ENCODE results near the gene ZIC3. TPM values are rescaled to one million over a fixed set of nuclear protein-coding genes. Genes with fewer than 3 reads are reported as not detected.

Gene ZIC3
- total RNA-seq, 2 donors from 2014 or later: not detected

DNA sequence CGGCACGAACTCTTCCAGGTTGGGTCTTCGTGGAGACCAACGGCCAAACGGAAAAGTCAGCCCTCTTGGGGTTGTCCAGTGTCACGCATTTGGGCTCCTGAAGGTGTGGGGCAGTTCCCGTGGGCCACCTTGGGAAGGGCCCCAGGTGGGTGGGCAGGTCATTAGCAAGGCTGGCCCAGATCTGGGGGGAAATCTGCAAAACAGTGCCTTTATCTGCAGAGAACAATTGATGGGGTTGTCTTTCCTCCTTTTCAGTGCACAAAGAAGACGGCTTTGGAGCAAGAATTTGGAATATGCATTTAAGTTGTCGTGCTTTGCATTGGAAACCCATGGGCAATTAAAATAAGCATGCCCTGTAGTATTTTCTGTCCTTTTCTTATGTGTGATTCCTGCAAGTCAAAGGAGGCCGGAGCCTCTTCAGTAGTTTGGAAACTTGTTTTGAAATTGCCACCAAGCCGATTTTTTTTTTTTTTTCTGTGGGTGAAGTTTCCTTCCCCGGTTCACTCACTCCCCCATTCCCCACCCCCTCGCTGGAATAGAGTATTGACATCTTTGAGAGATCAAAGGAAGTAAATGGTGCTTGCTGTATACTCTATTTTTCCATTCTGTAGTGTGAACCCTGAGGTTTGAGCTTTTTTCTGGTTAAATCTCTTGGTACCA is 9.8 kb downstream of the ZIC3 start:
- Histone ChIP-seq H3K36me3 (no peaks in the 10 kb centered on the region), H3K9me3 (no peaks in the 10 kb centered on the region), H3K27me3 (replicated peaks; ENCODE audit: insufficient read depth) (peaks cover 3% of the 10 kb centered on the region), H3K27ac (no peak overlapping the region), H3K4me1 (ENCODE audit: control insufficient read depth in 1 of 2, low read depth in 2 of 2) (no peaks in the 10 kb centered on the region), H3K4me3 (no peak overlapping the region)
- TF ChIP-seq, protein P1, sequence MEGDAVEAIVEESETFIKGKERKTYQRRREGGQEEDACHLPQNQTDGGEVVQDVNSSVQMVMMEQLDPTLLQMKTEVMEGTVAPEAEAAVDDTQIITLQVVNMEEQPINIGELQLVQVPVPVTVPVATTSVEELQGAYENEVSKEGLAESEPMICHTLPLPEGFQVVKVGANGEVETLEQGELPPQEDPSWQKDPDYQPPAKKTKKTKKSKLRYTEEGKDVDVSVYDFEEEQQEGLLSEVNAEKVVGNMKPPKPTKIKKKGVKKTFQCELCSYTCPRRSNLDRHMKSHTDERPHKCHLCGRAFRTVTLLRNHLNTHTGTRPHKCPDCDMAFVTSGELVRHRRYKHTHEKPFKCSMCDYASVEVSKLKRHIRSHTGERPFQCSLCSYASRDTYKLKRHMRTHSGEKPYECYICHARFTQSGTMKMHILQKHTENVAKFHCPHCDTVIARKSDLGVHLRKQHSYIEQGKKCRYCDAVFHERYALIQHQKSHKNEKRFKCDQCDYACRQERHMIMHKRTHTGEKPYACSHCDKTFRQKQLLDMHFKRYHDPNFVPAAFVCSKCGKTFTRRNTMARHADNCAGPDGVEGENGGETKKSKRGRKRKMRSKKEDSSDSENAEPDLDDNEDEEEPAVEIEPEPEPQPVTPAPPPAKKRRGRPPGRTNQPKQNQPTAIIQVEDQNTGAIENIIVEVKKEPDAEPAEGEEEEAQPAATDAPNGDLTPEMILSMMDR (IDR thresholded peaks at IDR 0.05): no peak
- DNase-seq (ENCODE audit: low spot score) (no peak), ATAC-seq (ENCODE audit: insufficient number of reproducible peaks, low FRiP score, low read depth) (no peak)

DNA sequence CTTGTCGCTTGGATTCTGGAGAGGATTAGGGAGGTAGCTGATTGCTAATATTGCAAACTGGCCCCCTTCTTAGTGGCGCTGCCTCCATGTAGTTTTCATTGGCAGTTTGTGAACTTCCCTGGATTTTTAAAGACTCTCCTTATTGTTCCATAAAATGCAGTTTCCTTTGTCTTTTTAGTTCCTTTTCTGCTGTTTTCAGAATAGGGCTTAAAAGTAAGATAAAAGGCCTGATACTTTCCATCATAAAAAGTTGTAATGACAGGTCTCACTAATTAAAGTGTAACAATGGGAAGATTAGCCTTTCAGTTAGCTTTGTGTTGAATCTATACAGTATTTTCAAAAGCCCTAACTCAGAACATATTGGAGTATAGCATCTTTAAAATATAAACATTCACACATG is 21.2 kb downstream of the ZIC3 start:
- H3K9me3 ChIP-seq: no peaks in the 10 kb centered on the region
- no peak overlapping the region for H3K4me3 ChIP-seq
- ATAC-seq (ENCODE audit: insufficient number of reproducible peaks, low FRiP score, low read depth) (no peak), DNase-seq (ENCODE audit: low spot score) (no peak)
- TF ChIP-seq, protein P1 (IDR thresholded peaks at IDR 0.05): no peak
- H3K27ac ChIP-seq: no peak overlapping the region
- H3K4me1 ChIP-seq (ENCODE audit: control insufficient read depth in 1 of 2, low read depth in 2 of 2): no peaks in the 10 kb centered on the region
- H3K36me3 ChIP-seq: no peaks in the 10 kb centered on the region
- H3K27me3 ChIP-seq (replicated peaks; ENCODE audit: insufficient read depth): no peaks in the 10 kb centered on the region

DNA sequence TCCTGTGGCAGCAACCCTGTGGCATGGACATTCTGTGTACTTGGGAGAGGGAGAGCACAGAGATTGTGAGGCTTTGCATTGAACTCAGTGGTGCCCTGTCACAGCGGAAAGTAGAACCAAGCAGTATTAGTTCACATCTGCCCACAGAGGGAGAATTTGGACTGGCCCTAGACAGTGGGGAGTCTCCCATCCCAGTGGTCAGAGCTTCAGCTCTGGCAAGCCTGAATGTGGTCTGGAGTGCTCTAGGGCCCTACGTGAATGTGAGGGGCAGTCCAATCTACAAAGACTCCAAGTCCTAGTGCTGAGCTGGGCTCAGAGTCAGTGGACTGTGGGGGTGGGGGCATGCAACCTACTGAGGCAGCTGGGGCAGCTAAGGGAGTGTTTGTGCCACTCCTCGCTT is 34.8 kb downstream of the ZIC3 start:
- Histone ChIP-seq H3K4me3 (no peak overlapping the region), H3K36me3 (no peaks in the 10 kb centered on the region), H3K27ac (no peak overlapping the region), H3K9me3 (no peaks in the 10 kb centered on the region), H3K27me3 (replicated peaks; ENCODE audit: insufficient read depth) (no peaks in the 10 kb centered on the region), H3K4me1 (ENCODE audit: control insufficient read depth in 1 of 2, low read depth in 2 of 2) (no peaks in the 10 kb centered on the region)
- TF ChIP-seq, protein P1 (IDR thresholded peaks at IDR 0.05): no peak
- DNase-seq (ENCODE audit: low spot score) (no peak), ATAC-seq (ENCODE audit: insufficient number of reproducible peaks, low FRiP score, low read depth) (no peak)

Measured in thoracic aorta (tissue), 2 donors.